ENCODE results near the gene NINJ2.
A peak's percentile ranks its signal among the peaks of the same experiment; 100 is the strongest.
"Not testable (repeated sequence)": the region's sequence is repeated elsewhere in the genome, so short reads cannot be mapped to it uniquely, and the experiment has no call there.

The NINJ2 gene

GRCh38 chr12:663293-663871, at the start of gene NINJ2:
NINJ2 (minus strand) TSS chr12:663445; CDS start chr12:663360, 85 bp downstream.
- no peak for DNase-seq (ENCODE audit: low read depth in 2 of 2)

GRCh38 chr12:712172-712863, 49.1 kb upstream of the NINJ2 start:
- DNase-seq (ENCODE audit: low read depth in 2 of 2), result no peak

DNA sequence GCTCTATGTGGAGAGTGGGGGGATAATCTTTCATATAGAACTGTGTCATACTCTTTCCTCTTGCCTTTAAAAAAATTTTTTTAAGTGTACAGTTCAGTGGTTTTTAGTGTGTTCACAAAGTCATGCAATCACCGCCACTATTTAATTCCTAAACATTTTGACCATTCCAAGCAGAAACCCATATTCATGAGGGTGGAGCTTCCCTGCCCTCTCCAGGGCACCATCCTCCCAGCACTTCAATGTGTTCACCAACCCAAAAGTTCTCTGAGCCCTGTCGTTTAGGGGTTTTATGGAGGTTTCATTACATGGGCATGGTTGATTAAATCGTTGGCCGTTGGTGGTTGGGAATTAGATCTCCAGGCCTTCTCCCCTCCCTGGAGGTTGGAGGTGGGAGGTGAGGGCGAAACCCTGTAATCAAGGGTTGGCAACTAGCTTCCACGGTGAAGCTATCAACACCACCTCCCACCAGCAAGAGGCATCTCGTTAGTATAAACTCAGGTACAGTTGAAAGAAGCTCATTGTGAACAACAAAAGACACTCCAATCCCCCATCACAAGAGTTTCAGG, 46.3 kb upstream of the NINJ2 start:
- no peak for DNase-seq (ENCODE audit: low read depth in 2 of 2)

- not testable (repeated sequence) for DNase-seq (ENCODE audit: low read depth in 2 of 2)
Measured at GRCh38 chr12:708084-708483, 44.8 kb upstream of the NINJ2 start.

- DNase-seq (ENCODE audit: low read depth in 2 of 2), result no peak
Measured at GRCh38 chr12:704516-705242, 41.4 kb upstream of the NINJ2 start.

DNA sequence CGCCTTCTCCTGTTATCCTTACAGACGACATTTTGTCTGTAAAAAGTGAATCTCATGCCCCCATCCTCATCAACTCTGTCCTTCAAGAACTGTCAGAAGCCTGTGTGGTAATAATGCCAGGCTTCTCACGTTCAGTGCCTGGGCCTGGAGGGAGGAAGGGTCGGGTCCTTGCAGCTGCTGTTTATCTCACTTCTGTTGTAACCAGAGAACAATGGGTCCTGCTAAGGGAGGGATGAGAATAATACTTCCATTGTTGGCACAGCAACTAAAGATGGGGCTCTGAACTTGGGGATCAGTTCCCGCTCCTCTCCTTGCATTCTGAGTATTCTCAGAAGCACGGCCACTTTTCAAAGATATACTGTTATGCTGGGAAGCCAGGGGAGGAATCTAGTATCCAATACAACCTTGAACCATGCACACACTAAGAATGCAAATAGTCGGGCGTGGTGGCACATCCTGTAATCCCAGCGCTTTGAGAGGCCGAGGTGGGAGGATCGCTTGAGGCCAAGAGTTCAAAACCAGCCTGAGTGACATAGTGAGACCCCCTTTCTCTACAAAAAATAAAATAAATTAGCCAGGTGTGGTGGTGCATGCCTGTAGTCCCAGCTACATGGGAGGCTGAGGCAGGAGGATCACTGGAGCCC, 38.8 kb upstream of the NINJ2 start:
- no peak for DNase-seq (ENCODE audit: low read depth in 2 of 2)

GRCh38 chr12:700016-700415, 36.8 kb upstream of the NINJ2 start:
- DNase-seq (ENCODE audit: low read depth in 2 of 2), result no peak

GRCh38 chr12:698222-698621, 35.0 kb upstream of the NINJ2 start:
- DNase-seq (ENCODE audit: low read depth in 2 of 2), result not testable (repeated sequence)

DNA sequence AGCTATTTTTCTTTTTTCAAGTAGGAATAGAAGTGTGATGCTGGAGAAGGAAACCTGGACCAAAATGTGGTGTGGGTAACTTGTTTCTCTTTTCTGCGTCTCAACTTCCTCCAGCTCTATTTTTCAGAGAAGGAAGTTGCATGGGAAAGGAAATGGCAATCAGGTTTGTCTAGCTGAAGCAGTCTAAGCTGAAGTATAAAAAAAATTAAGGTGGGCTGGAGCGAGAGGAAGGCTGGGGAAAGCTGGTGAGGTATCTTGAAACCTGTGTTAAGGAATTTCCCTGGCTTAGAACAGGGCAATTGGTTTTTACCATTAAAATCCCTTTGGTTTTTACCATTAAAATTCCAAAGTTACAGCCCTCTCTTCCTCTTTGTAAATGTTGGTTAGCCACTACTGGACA, 34.2 kb upstream of the NINJ2 start:
- DNase-seq (ENCODE audit: low read depth in 2 of 2), result no peak

- no peak for DNase-seq (ENCODE audit: low read depth in 2 of 2)
Measured at GRCh38 chr12:694734-695503, 31.7 kb upstream of the NINJ2 start.

DNA sequence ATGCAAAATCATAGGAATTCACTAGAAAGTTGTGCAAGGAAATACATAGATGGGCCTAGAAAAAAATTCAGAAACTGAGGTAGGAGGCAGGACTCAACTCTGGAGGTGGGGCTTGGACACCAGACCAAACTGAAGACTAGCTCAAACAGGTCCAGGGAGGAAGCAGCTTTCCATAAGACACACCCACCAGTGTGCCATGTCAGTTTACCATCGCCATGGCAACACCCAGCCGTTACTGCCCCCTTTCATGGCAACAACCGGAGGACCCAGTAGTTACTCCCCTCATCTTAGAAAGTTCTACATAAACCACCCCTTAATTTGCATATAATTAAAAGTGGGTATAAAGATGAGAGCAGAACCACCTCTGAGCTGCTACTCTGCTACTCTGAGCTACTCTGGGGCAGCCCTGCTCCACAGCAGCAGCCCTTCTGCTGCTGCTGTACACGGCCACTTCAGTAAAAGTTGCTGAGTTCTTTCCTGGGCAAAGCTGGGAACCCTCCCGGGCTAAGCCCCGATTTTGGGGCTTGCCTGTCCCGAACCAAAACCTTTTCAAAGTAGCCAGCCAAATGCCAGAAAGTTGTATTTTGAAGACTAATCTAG, 30.8 kb upstream of the NINJ2 start:
- no peak for DNase-seq (ENCODE audit: low read depth in 2 of 2)

DNA sequence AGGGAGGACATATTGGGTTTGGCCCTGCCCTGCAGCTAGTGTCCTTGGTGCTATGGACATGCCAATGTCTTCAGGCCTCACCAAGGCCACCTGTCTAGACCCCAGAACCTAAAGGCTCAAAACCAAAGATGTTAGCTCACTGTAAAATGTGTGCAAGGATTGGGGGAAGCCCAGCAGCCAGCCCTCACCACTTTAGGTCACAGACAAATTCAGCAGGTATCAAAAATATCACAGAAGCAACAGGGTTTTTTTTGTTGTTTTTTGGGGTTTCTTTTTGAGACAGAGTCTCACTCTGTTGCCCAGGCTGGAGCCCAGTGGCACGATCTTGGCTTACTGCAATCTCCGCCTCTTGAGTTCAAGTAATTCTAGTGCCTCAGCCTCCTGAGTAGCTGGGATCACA, 29.0 kb upstream of the NINJ2 start:
- DNase-seq (ENCODE audit: low read depth in 2 of 2), result no peak

- DNase-seq (ENCODE audit: low read depth in 2 of 2), result no peak
Measured at GRCh38 chr12:690466-690865, 27.2 kb upstream of the NINJ2 start.

GRCh38 chr12:685388-685787, 22.1 kb upstream of the NINJ2 start:
- DNase-seq (ENCODE audit: low read depth in 2 of 2), result peak; percentile 69 to 81

- DNase-seq (ENCODE audit: low read depth in 2 of 2), result no peak
Measured at GRCh38 chr12:684416-684815, 21.2 kb upstream of the NINJ2 start.

GRCh38 chr12:681568-682256, 18.5 kb upstream of the NINJ2 start:
- no peak for DNase-seq (ENCODE audit: low read depth in 2 of 2)

DNA sequence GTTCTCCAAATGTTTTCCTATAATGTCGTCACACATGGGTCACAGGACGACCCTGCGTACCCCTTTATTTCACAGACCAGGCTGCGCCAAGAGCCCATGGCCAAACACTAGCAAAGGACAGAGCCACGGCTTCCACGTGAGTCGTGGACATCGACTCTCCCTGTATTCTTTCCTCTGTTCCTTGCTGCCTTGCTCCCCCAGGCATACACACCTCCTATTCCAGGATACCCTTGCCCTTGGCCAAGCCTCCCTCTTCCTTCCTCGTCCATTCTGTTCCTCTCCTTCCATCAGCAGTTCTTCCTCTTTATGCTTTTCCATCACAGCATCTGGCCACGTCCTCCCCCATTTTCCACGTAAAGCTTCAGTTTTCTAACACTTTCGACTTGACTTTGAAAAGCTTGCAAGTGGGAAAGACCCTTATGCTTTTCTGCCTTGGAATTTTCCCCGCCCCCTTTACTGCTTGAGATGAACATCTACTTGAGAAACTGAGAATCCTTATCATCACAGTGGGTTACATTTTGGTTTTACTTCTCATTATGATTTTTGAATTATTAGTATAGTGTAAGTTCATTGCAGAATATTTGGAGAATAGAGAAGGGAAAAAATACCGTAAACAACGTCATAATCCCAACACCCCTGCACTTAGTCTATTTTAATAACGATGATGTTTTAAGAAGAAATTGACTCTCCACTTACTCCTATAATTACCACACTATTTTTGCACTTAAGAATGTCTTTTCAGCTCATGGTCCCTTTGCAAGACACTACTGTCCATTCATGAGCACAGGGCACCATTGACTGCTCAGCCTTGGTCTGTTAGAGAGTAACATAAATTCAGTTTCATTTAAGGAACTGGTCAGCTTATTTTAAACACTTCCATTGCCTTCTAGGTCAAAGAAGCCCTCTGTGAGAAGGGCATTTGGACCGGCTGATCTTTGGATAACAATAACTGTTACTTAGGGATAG, 15.8 kb upstream of the NINJ2 start:
- DNase-seq (ENCODE audit: low read depth in 2 of 2), result no peak

DNA sequence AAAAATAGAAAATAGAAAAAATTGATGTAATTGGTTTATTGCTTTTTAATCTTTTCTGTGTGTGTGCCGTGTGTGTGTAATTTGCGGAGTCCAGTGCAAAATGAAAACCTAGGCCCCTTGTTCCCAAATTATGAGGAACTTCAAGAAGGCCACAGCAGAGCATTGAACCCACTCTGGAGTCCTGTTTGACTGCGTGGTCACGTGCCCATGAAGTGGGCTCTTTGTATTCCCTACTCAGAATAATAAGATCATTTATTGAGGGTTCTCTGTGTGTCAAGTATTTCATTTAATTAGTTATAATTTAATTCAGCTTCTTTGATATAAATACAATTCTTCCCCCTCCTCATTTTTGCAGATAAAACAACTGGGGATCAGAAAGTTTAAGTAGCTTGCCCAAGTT, 12.3 kb upstream of the NINJ2 start:
- no peak for DNase-seq (ENCODE audit: low read depth in 2 of 2)

DNA sequence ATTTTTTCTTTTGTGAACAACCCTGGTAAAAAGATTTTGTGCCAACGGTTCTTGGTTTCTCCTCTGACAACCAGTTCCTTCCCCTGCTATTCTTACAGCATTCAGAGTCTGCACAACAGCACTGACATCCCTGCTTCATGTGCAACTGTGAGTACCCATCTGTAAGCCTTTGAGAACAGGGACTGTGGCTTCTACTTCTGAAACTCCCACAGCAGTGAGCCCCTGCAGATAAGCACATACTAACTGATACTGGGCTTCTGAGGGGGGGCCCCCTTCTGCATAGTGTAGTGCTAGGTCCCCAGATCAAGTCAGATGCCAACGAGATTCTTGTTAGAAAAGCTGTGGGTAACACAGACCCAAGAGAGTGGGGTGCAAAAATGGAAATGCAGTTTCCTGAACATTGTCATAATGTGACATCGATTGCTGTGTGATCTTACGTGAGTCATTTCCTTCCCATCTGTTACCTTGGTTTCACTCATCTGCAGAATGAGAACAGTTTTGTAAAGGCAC, 11.1 kb upstream of the NINJ2 start:
- peak; percentile 58 to 68 for DNase-seq (ENCODE audit: low read depth in 2 of 2)

Data from stimulated activated CD8-positive, alpha-beta memory T cell treated with anti-CD3 and anti-CD28 coated beads, Interleukin-7, amount 100 ng/mL, for 4 hours (primary cell).